Measurements from ENCODE around the gene SOCS2. TPM values are rescaled to one million over a fixed set of nuclear protein-coding genes. Genes with fewer than 3 reads are reported as not detected.

Gene SOCS2
- total and polyA plus RNA-seq, 2 of the 8 experiments (the other 6 are each of a cell fraction or from before 2014, with no cell fraction given), result 14.5 to 18.0 TPM

DNA sequence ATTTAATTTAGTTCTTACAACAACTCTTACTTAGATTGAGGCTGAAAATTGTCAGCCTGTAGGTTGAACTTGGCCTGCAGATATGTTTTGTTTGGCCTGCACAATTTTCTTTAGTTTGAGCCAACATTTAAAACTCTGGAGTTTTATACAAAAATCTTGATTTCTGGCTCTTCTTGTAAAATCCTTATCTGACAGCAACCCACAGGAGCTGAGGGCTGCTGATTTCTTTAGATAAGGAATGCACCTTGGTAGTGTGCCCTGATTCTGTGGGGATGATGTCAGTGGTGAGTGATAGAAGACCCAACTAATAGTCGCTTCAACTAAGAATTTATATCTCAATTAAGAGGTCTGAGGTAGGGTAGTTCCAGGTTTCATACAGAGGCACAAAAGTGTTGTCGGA, 49.5 kb downstream of the SOCS2 start:
- no peak overlapping the region for H2BK120ac ChIP-seq (replicated peaks; ENCODE audit: low read depth, low read length)
- no peak overlapping the region for H2BK5ac ChIP-seq (ENCODE audit: low read depth, low read length)
- no peak overlapping the region for H4K91ac ChIP-seq (replicated peaks; ENCODE audit: insufficient read length, low read length)
- H3K18ac ChIP-seq (ENCODE audit: extremely low read depth, low read length), result no peak overlapping the region
- H3K23me2 ChIP-seq (ENCODE audit: low read depth, low read length), result no peaks in the 10 kb centered on the region
- no peaks in the 10 kb centered on the region for H3K36me3 ChIP-seq (ENCODE audit: control insufficient read depth in 2 of 4, insufficient read depth in 4 of 4, low read length in 3 of 4)
- H3K79me2 ChIP-seq (ENCODE audit: control insufficient read depth in 1 of 2, insufficient read depth in 2 of 2, low read length in 2 of 2), result no peaks in the 10 kb centered on the region
- no peak for TF ChIP-seq GABPA (IDR thresholded peaks at IDR 0.05; ENCODE audit: borderline replicate concordance, insufficient read depth, low read length)
- TF ChIP-seq BRCA1 (IDR thresholded peaks at IDR 0.05; ENCODE audit: low read depth, low read length), result no peak
- no peak for TF ChIP-seq POLR2A (IDR thresholded peaks at IDR 0.05; ENCODE audit: control extremely low read depth in 1 of 2, low read depth in 2 of 2, low read length in 2 of 2)
- TF ChIP-seq POLR2AphosphoS5 (IDR thresholded peaks at IDR 0.05; ENCODE audit: low read depth, low read length), result no peak
- no peak for TF ChIP-seq KDM5A (IDR thresholded peaks at IDR 0.05; ENCODE audit: low read length)
- no peak for TF ChIP-seq KDM1A (IDR thresholded peaks at IDR 0.05; ENCODE audit: borderline replicate concordance, low read length)
- TF ChIP-seq, protein P1, sequence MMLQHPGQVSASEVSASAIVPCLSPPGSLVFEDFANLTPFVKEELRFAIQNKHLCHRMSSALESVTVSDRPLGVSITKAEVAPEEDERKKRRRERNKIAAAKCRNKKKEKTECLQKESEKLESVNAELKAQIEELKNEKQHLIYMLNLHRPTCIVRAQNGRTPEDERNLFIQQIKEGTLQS (IDR thresholded peaks at IDR 0.05; ENCODE audit: insufficient read depth, low read depth, low read length), result no peak
- no peak for TF ChIP-seq ASH2L (IDR thresholded peaks at IDR 0.05; ENCODE audit: low read length)
- no peak for TF ChIP-seq SIRT6 (IDR thresholded peaks at IDR 0.05; ENCODE audit: low read length)
- TF ChIP-seq BCL11A (IDR thresholded peaks at IDR 0.05; ENCODE audit: low read depth in 2 of 2, low read length in 2 of 2), result no peak
- TF ChIP-seq CEBPB (IDR thresholded peaks at IDR 0.05; ENCODE audit: low read depth, low read length), result no peak
- no peak for TF ChIP-seq EP300 (IDR thresholded peaks at IDR 0.05; ENCODE audit: borderline replicate concordance in 1 of 2, low read depth in 2 of 2, low read length in 2 of 2)
- TF ChIP-seq TCF12 (IDR thresholded peaks at IDR 0.05; ENCODE audit: low read depth, low read length), result no peak
- no peak for TF ChIP-seq CBX8 (IDR thresholded peaks at IDR 0.05; ENCODE audit: borderline replicate concordance, low read depth, low read length)
- H2AFZ ChIP-seq (ENCODE audit: low read length), result no peak overlapping the region
- H2BK15ac ChIP-seq (ENCODE audit: low read length), result no peak overlapping the region
- H4K20me1 ChIP-seq (replicated peaks in 1 of 2; ENCODE audit: control insufficient read depth in 1 of 2, insufficient read depth in 2 of 2, low read length in 2 of 2), result no peaks in the 10 kb centered on the region
- H3K23ac ChIP-seq (ENCODE audit: insufficient read length), result no peak overlapping the region
- no peak overlapping the region for H4K5ac ChIP-seq (ENCODE audit: insufficient read length, low read depth, low read length)
- ChIA-PET POLR2A (ENCODE audit: partially characterized antibody) (no interaction called here), CTCF (ENCODE audit: partially characterized antibody) (interaction anchor here (1.2 kb wide), 1 partner anchor 181 kb away, joined by 3 read pairs; no protein-coding TSS in a partner anchor)
- no peak overlapping the region for H3K4me3 ChIP-seq (ENCODE audit: extremely low read depth in 1 of 4, insufficient read depth in 2 of 4, low read depth in 3 of 4, low read length in 4 of 4)
- H3K9ac ChIP-seq (replicated peaks in 1 of 4; ENCODE audit: extremely low read depth in 1 of 4, low read depth in 3 of 4, low read length in 3 of 4), result no peak overlapping the region
- DNase-seq (ENCODE audit: low read depth in 1 of 2, low spot score in 2 of 2), result no peak
- H3K79me1 ChIP-seq (ENCODE audit: low read depth, low read length), result no peaks in the 10 kb centered on the region
- 88% methylated on average over 2 of the region's 2 CpGs; no CpG with 5 or more reads in 1 of the 2 experiments for WGBS, 2 experiments (ENCODE audit: extremely low coverage in 1 of 2, insufficient coverage in 1 of 2, insufficient read length in 1 of 2, insufficient replicate concordance in 2 of 2, low coverage in 1 of 2, low lambda C conversion rate in 2 of 2, missing lambda C conversion rate in 1 of 2)
- H2AK5ac ChIP-seq (ENCODE audit: low read depth, low read length), result no peak overlapping the region
- H3K56ac ChIP-seq (replicated peaks; ENCODE audit: insufficient read length, low read depth, low read length), result no peak overlapping the region
- no peak overlapping the region for H3K14ac ChIP-seq (ENCODE audit: insufficient read length)
- no peak overlapping the region for H4K8ac ChIP-seq (ENCODE audit: extremely low read depth, insufficient read depth, low read length)
- H3K4me2 ChIP-seq (ENCODE audit: insufficient read depth in 1 of 2, low read depth in 2 of 2, low read length in 2 of 2), result no peak overlapping the region
- H3K9me3 ChIP-seq (ENCODE audit: insufficient read depth in 2 of 2, low read depth in 1 of 2, low read length in 1 of 2), result no peaks in the 10 kb centered on the region
- no peaks in the 10 kb centered on the region for H3K27me3 ChIP-seq (replicated peaks in 1 of 4; ENCODE audit: control insufficient read depth in 3 of 4, extremely low read depth in 1 of 4, insufficient read depth in 3 of 4, low read length in 3 of 4)
- no peak overlapping the region for H2BK20ac ChIP-seq (ENCODE audit: low read length)
- no peak overlapping the region for H2BK12ac ChIP-seq (ENCODE audit: low read depth, low read length)
- H3K4ac ChIP-seq (replicated peaks; ENCODE audit: insufficient read length, low read depth, low read length), result no peak overlapping the region
- H3K4me1 ChIP-seq (replicated peaks in 1 of 4; ENCODE audit: control insufficient read depth in 3 of 4, insufficient read depth in 4 of 4, low read length in 3 of 4), result peaks cover 1 to 5% (median 3%) of the 10 kb centered on the region in 4 experiments; a peak in 5 of 7 replicates
- H3K27ac ChIP-seq (ENCODE audit: low read depth, low read length), result no peak overlapping the region
- FAIRE-seq, result no peak
